HUDEP-2 (cell line): Measurements from ENCODE around the gene UFSP2.

Experiments used
- DNase-seq, 76 experiments: peaks; one replicate each; lab custom pipeline; 2025; ENCODE audit not compliant: unreplicated experiment in 76 of 76; lab: John Stamatoyannopoulos, UW

The UFSP2 gene

GRCh38 chr4:185429660-185430059 is 3.9 kb upstream of the UFSP2 start:
- no peak for DNase-seq

GRCh38 chr4:185426960-185427688 is 1.4 kb upstream of the UFSP2 start:
- no peak for DNase-seq

- DNase-seq, result peak in 8 of 76 experiments; percentile 5 to 27 (median 13)
Measured at GRCh38 chr4:185424905-185425646, 688 bp downstream of the UFSP2 start.

GRCh38 chr4:185421366-185422124 is 4.2 kb downstream of the UFSP2 start:
- DNase-seq, result no peak

- no peak for DNase-seq
Measured at GRCh38 chr4:185416955-185417354, 8.8 kb downstream of the UFSP2 start.

- no peak for DNase-seq
Measured at GRCh38 chr4:185412412-185412811, 13.4 kb downstream of the UFSP2 start.

GRCh38 chr4:185411849-185412248 is 13.9 kb downstream of the UFSP2 start:
- DNase-seq, result no peak

- DNase-seq, result no peak
Measured at GRCh38 chr4:185408432-185408831, 17.3 kb downstream of the UFSP2 start.

- no peak for DNase-seq
Measured at GRCh38 chr4:185405296-185405999, 20.3 kb downstream of the UFSP2 start.

- DNase-seq, result no peak
Measured at GRCh38 chr4:185404031-185404430, 21.7 kb downstream of the UFSP2 start.

- DNase-seq, result no peak
Measured at GRCh38 chr4:185399466-185399865, 26.3 kb downstream of the UFSP2 start.

GRCh38 chr4:185398618-185399017 is 27.1 kb downstream of the UFSP2 start:
- DNase-seq, result no peak

GRCh38 chr4:185396724-185397385 is 28.9 kb downstream of the UFSP2 start, which contains the start of gene ANKRD37:
ANKRD37 (plus strand) TSS chr4:185396841; CDS start chr4:185396924, 83 bp downstream.
- DNase-seq, result peak in 1 of 76 experiments; percentile 50

GRCh38 chr4:185395956-185396723 is 29.6 kb downstream of the UFSP2 start:
- DNase-seq, result peak; percentile 24 to 98 (median 93)

- peak in 2 of 76 experiments; percentile 6 to 55 for DNase-seq
Measured at GRCh38 chr4:185395238-185395955, 30.4 kb downstream of the UFSP2 start, which contains the start of gene LRP2BP. LRP2BP (minus strand) TSS chr4:185395924; CDS start chr4:185378186, 17,738 bp downstream.

GRCh38 chr4:185394568-185395237 is 31.1 kb downstream of the UFSP2 start:
- no peak for DNase-seq

GRCh38 chr4:185392156-185392555 is 33.6 kb downstream of the UFSP2 start:
- DNase-seq, result no peak

- DNase-seq, result no peak
Measured at GRCh38 chr4:185390941-185391340, 34.8 kb downstream of the UFSP2 start.
